Measurements from ENCODE around the gene PKP3.
"Not testable (repeated sequence)": the region's sequence is repeated elsewhere in the genome, so short reads cannot be mapped to it uniquely, and the experiment has no call there.

The PKP3 gene

GRCh38 chr11:404551-405264 lies 10.7 kb downstream of the PKP3 start:
- Mint-ChIP-seq H3K9me3 (no peaks in the 10 kb centered on the region), H3K4me3 (no peak overlapping the region), H3K27ac (no peak overlapping the region), H3K36me3 (peaks cover 0 to 4% of the 10 kb centered on the region in 2 donors), H3K27me3 (peaks cover 16 to 17% of the 10 kb centered on the region in 2 donors), H3K4me1 (peaks cover 4 to 13% of the 10 kb centered on the region in 2 donors)
- DNase-seq (no peak), ATAC-seq (replicated peaks) (no peak)

- H3K4me3 Mint-ChIP-seq: peak overlapping the region; percentile 18 to 67
- DNase-seq: no peak
- H3K36me3 Mint-ChIP-seq: peaks cover 0 to 4% of the 10 kb centered on the region in 2 donors
- peaks cover 13 to 14% of the 10 kb centered on the region in 2 donors for H3K27me3 Mint-ChIP-seq
- peaks cover 3 to 11% of the 10 kb centered on the region in 2 donors for H3K4me1 Mint-ChIP-seq
- peak overlapping the region; percentile 70 for H3K27ac Mint-ChIP-seq
- no peak for ATAC-seq (replicated peaks)
- H3K9me3 Mint-ChIP-seq: no peaks in the 10 kb centered on the region
These were observed 11.4 kb downstream of the PKP3 start for GRCh38 chr11:405323-405953.

- Mint-ChIP-seq H3K9me3 (no peaks in the 10 kb centered on the region), H3K27me3 (peaks cover 13 to 14% of the 10 kb centered on the region in 2 donors), H3K4me3 (peak overlapping the region; percentile 66 to 78), H3K4me1 (peaks cover 3 to 11% of the 10 kb centered on the region in 2 donors), H3K27ac (no peak overlapping the region), H3K36me3 (peaks cover 0 to 4% of the 10 kb centered on the region in 2 donors)
- ATAC-seq (replicated peaks): no peak
- no peak for DNase-seq
These were observed 12.2 kb downstream of the PKP3 start for GRCh38 chr11:405954-406795.

GRCh38 chr11:406796-407650 lies 13.0 kb downstream of the PKP3 start:
- DNase-seq (peak; percentile 76), ATAC-seq (replicated peaks) (peak; percentile 91 to 92)
- H3K9me3 Mint-ChIP-seq: no peaks in the 10 kb centered on the region
- peak overlapping the region; percentile 66 to 78 for H3K4me3 Mint-ChIP-seq
- H3K27me3 Mint-ChIP-seq: peaks cover 13 to 14% of the 10 kb centered on the region in 2 donors
- no peak overlapping the region for H3K27ac Mint-ChIP-seq
- H3K4me1 Mint-ChIP-seq: peaks cover 3 to 11% of the 10 kb centered on the region in 2 donors
- H3K36me3 Mint-ChIP-seq: peaks cover 0 to 4% of the 10 kb centered on the region in 2 donors

- Mint-ChIP-seq H3K36me3 (peaks cover 0 to 4% of the 10 kb centered on the region in 2 donors), H3K9me3 (no peaks in the 10 kb centered on the region), H3K27ac (no peak overlapping the region), H3K4me3 (peak overlapping the region in 1 of 2 donors; percentile 48), H3K4me1 (peaks cover 3 to 11% of the 10 kb centered on the region in 2 donors), H3K27me3 (peaks cover 13 to 14% of the 10 kb centered on the region in 2 donors)
- ATAC-seq (replicated peaks): peak in 1 of 2 donors; percentile 2
- no peak for DNase-seq
These were observed 13.7 kb downstream of the PKP3 start for GRCh38 chr11:407651-408123.

- Mint-ChIP-seq H3K4me3 (no peak overlapping the region), H3K27me3 (peaks cover 13 to 14% of the 10 kb centered on the region in 2 donors), H3K36me3 (peaks cover 0 to 4% of the 10 kb centered on the region in 2 donors), H3K4me1 (peaks cover 6 to 15% of the 10 kb centered on the region in 2 donors), H3K27ac (no peak overlapping the region), H3K9me3 (no peaks in the 10 kb centered on the region)
- ATAC-seq (replicated peaks) (no peak), DNase-seq (no peak)
These were observed 14.4 kb downstream of the PKP3 start for GRCh38 chr11:408154-409007.

GRCh38 chr11:409008-409599 lies 15.1 kb downstream of the PKP3 start:
- ATAC-seq (replicated peaks) (no peak), DNase-seq (no peak)
- H3K36me3 Mint-ChIP-seq: peaks cover 0 to 4% of the 10 kb centered on the region in 2 donors
- H3K27me3 Mint-ChIP-seq: peaks cover 8 to 13% of the 10 kb centered on the region in 2 donors
- H3K27ac Mint-ChIP-seq: no peak overlapping the region
- peaks cover 8 to 19% of the 10 kb centered on the region in 2 donors for H3K4me1 Mint-ChIP-seq
- H3K4me3 Mint-ChIP-seq: no peak overlapping the region
- no peaks in the 10 kb centered on the region for H3K9me3 Mint-ChIP-seq

GRCh38 chr11:409600-410483 lies 15.8 kb downstream of the PKP3 start:
- Mint-ChIP-seq H3K4me3 (no peak overlapping the region), H3K4me1 (peaks cover 14 to 21% of the 10 kb centered on the region in 2 donors), H3K27me3 (peaks cover 4 to 6% of the 10 kb centered on the region in 2 donors), H3K36me3 (peaks cover 0 to 4% of the 10 kb centered on the region in 2 donors), H3K27ac (no peak overlapping the region), H3K9me3 (no peaks in the 10 kb centered on the region)
- DNase-seq (no peak), ATAC-seq (replicated peaks) (no peak)

- not testable (repeated sequence) for H3K36me3 Mint-ChIP-seq; H3K27ac Mint-ChIP-seq; H3K9me3 Mint-ChIP-seq; H3K4me3 Mint-ChIP-seq; H3K27me3 Mint-ChIP-seq; DNase-seq; ATAC-seq (replicated peaks)
- peaks cover 18 to 30% of the 10 kb centered on the region in 2 donors for H3K4me1 Mint-ChIP-seq
These were observed 16.7 kb downstream of the PKP3 start for GRCh38 chr11:410711-411110.

GRCh38 chr11:411520-411919 lies 17.5 kb downstream of the PKP3 start:
- not testable (repeated sequence) for H3K9me3 Mint-ChIP-seq; H3K27me3 Mint-ChIP-seq; H3K27ac Mint-ChIP-seq; ATAC-seq (replicated peaks); DNase-seq; H3K4me3 Mint-ChIP-seq; H3K36me3 Mint-ChIP-seq
- H3K4me1 Mint-ChIP-seq: peaks cover 23 to 38% of the 10 kb centered on the region in 2 donors

GRCh38 chr11:412641-413119 lies 18.7 kb downstream of the PKP3 start:
- Mint-ChIP-seq H3K4me3 (no peak overlapping the region), H3K9me3 (no peaks in the 10 kb centered on the region), H3K27ac (no peak overlapping the region), H3K27me3 (peaks cover 0 to 2% of the 10 kb centered on the region in 2 donors), H3K36me3 (no peaks in the 10 kb centered on the region), H3K4me1 (peaks cover 25 to 37% of the 10 kb centered on the region in 2 donors)
- no peak for ATAC-seq (replicated peaks)
- DNase-seq: no peak
